A549 (cell line): Measurements from ENCODE around the gene TSPAN16.

Source experiments
- GATA3 ChIP-seq: IDR thresholded peaks from 2 replicates; pipeline ENCODE4 v1.6.1; 2012; ENCODE audit warnings: borderline replicate concordance
- JUN ChIP-seq, 2 experiments: fragments of >200 bp; sonication (Bioruptor Twin); formaldehyde crosslinking; IDR thresholded peaks; 2 replicates in 1 of 2; 3 replicates in 1 of 2; pipeline ENCODE4 v1.6.1; 2016 to 2017
- POLR2A ChIP-seq: IDR thresholded peaks from 2 replicates; pipeline ENCODE4 v1.6.1; 2012; ENCODE audit warnings: mild to moderate bottlenecking, low read length
- SMC3 ChIP-seq: fragments of >200 bp; sonication (Bioruptor Twin); formaldehyde crosslinking; IDR thresholded peaks from 3 replicates; pipeline ENCODE4 v1.6.1; 2018; ENCODE audit warnings: inconsistent platforms
- TF ChIP-seq, protein P1 (sequence below): fragments of >200 bp; sonication (Bioruptor Twin); formaldehyde crosslinking; IDR thresholded peaks from 3 replicates; pipeline ENCODE4 v1.5.1; 2016
- TF ChIP-seq, protein P2 (sequence below): fragments of 150-350 bp; IDR thresholded peaks from 2 replicates; pipeline ENCODE4 v1.6.1; 2014; ENCODE audit warnings: low read depth, mild to moderate bottlenecking, low read length
- TF ChIP-seq, protein P3 (sequence below): fragments of 450-650 bp; IDR thresholded peaks from 2 replicates; pipeline ENCODE4 v1.6.1; 2014; ENCODE audit warnings: antibody characterized with exemption
- TF ChIP-seq, protein P4 (sequence below): fragments of 200-600 bp; sonication (generic); IDR thresholded peaks from 2 replicates; pipeline ENCODE4 v1.6.1; 2016; ENCODE audit warnings: antibody characterized with exemption, mild to moderate bottlenecking, moderate library complexity

DNA sequence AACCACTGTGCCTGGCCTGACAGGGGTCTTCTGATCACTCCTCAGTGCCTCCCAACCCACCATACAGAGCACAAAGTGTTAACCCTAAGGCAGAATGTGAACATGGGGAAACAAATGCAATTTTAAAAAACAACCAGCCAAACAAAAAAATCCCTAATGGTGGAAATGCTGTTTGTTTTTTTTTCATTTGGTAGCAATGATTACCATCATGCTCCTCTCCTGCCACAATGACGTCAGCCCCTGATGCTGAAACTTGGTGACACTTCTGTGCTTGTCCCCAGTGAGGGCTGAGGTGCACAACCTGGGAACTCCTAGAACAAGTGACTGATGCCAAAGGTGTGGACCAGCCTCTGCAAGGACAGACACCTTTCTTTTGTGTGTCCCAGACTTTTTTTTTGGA lies 4.0 kb upstream of the TSPAN16 start:
- TF ChIP-seq, protein P1, sequence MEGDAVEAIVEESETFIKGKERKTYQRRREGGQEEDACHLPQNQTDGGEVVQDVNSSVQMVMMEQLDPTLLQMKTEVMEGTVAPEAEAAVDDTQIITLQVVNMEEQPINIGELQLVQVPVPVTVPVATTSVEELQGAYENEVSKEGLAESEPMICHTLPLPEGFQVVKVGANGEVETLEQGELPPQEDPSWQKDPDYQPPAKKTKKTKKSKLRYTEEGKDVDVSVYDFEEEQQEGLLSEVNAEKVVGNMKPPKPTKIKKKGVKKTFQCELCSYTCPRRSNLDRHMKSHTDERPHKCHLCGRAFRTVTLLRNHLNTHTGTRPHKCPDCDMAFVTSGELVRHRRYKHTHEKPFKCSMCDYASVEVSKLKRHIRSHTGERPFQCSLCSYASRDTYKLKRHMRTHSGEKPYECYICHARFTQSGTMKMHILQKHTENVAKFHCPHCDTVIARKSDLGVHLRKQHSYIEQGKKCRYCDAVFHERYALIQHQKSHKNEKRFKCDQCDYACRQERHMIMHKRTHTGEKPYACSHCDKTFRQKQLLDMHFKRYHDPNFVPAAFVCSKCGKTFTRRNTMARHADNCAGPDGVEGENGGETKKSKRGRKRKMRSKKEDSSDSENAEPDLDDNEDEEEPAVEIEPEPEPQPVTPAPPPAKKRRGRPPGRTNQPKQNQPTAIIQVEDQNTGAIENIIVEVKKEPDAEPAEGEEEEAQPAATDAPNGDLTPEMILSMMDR, result no peak
- TF ChIP-seq GATA3 (no peak), JUN (IDR thresholded peaks at IDR 0.05) (no peak), SMC3 (no peak), POLR2A (no peak)
- TF ChIP-seq, protein P2, sequence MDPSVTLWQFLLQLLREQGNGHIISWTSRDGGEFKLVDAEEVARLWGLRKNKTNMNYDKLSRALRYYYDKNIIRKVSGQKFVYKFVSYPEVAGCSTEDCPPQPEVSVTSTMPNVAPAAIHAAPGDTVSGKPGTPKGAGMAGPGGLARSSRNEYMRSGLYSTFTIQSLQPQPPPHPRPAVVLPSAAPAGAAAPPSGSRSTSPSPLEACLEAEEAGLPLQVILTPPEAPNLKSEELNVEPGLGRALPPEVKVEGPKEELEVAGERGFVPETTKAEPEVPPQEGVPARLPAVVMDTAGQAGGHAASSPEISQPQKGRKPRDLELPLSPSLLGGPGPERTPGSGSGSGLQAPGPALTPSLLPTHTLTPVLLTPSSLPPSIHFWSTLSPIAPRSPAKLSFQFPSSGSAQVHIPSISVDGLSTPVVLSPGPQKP, result no peak
- TF ChIP-seq, protein P3, sequence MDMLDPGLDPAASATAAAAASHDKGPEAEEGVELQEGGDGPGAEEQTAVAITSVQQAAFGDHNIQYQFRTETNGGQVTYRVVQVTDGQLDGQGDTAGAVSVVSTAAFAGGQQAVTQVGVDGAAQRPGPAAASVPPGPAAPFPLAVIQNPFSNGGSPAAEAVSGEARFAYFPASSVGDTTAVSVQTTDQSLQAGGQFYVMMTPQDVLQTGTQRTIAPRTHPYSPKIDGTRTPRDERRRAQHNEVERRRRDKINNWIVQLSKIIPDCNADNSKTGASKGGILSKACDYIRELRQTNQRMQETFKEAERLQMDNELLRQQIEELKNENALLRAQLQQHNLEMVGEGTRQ, result no peak
- TF ChIP-seq, protein P4, sequence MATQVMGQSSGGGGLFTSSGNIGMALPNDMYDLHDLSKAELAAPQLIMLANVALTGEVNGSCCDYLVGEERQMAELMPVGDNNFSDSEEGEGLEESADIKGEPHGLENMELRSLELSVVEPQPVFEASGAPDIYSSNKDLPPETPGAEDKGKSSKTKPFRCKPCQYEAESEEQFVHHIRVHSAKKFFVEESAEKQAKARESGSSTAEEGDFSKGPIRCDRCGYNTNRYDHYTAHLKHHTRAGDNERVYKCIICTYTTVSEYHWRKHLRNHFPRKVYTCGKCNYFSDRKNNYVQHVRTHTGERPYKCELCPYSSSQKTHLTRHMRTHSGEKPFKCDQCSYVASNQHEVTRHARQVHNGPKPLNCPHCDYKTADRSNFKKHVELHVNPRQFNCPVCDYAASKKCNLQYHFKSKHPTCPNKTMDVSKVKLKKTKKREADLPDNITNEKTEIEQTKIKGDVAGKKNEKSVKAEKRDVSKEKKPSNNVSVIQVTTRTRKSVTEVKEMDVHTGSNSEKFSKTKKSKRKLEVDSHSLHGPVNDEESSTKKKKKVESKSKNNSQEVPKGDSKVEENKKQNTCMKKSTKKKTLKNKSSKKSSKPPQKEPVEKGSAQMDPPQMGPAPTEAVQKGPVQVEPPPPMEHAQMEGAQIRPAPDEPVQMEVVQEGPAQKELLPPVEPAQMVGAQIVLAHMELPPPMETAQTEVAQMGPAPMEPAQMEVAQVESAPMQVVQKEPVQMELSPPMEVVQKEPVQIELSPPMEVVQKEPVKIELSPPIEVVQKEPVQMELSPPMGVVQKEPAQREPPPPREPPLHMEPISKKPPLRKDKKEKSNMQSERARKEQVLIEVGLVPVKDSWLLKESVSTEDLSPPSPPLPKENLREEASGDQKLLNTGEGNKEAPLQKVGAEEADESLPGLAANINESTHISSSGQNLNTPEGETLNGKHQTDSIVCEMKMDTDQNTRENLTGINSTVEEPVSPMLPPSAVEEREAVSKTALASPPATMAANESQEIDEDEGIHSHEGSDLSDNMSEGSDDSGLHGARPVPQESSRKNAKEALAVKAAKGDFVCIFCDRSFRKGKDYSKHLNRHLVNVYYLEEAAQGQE, result no peak
